H9 (cell line): ENCODE results near the gene ARMC2. TPM values are rescaled to one million over a fixed set of nuclear protein-coding genes. Genes with fewer than 3 reads are reported as not detected.

Source experiments
- DNase-seq: peaks from one replicate; pipeline ENCODE4 v3.0.0-alpha.2; 2017
- H2AFZ ChIP-seq: one replicate; pipeline ENCODE4 v1.6.1; 2013; ENCODE audit warnings: mild to moderate bottlenecking, low read length, control low read depth, moderate library complexity
- H2AK5ac ChIP-seq: 2 replicates; pipeline ENCODE4 v1.6.1; 2013; ENCODE audit warnings: low read length, control low read depth, mixed read lengths; ENCODE audit not compliant: insufficient read length
- H2BK120ac ChIP-seq: one replicate; pipeline ENCODE4 v1.6.1; 2013; ENCODE audit warnings: low read depth, mild to moderate bottlenecking, low read length, control low read depth, inconsistent platforms; ENCODE audit not compliant: poor library complexity, severe bottlenecking
- H2BK12ac ChIP-seq: 2 replicates; pipeline ENCODE4 v1.6.1; 2013; ENCODE audit warnings: low read length, control low read depth, mixed read lengths, low read depth; ENCODE audit not compliant: insufficient read length
- H2BK15ac ChIP-seq: 2 replicates; pipeline ENCODE4 v1.6.1; 2013; ENCODE audit warnings: low read depth, low read length, control low read depth
- H2BK20ac ChIP-seq: one replicate; pipeline ENCODE4 v1.6.1; 2013; ENCODE audit warnings: low read depth, mild to moderate bottlenecking, low read length, control low read depth, inconsistent platforms; ENCODE audit not compliant: poor library complexity, severe bottlenecking
- H2BK5ac ChIP-seq: 2 replicates; pipeline ENCODE4 v1.6.1; 2013; ENCODE audit warnings: low read length, control low read depth, mixed read lengths; ENCODE audit not compliant: insufficient read length
- H3K14ac ChIP-seq: 2 replicates; pipeline ENCODE4 v1.6.1; 2013; ENCODE audit warnings: low read length, control low read depth; ENCODE audit not compliant: insufficient read depth
- H3K18ac ChIP-seq: 2 replicates; pipeline ENCODE4 v1.6.1; 2013; ENCODE audit warnings: low read depth, mild to moderate bottlenecking, mixed read lengths, low read length, control low read depth; ENCODE audit not compliant: insufficient read length
- H3K23ac ChIP-seq: 2 replicates; pipeline ENCODE4 v1.6.1; 2013; ENCODE audit warnings: low read length, control low read depth, mixed read lengths, low read depth; ENCODE audit not compliant: insufficient read length
- H3K23me2 ChIP-seq: 2 replicates; pipeline ENCODE4 v1.6.1; 2013; ENCODE audit warnings: low read depth, mild to moderate bottlenecking, mixed read lengths, low read length, control low read depth; ENCODE audit not compliant: insufficient read length, poor library complexity, severe bottlenecking
- H3K27ac ChIP-seq: 2 replicates; pipeline ENCODE4 v1.5.1; 2013; ENCODE audit warnings: low read length, control low read depth, mixed read lengths, low read depth; ENCODE audit not compliant: insufficient read length
- H3K27me3 ChIP-seq: 2 replicates; pipeline ENCODE4 v1.6.1; 2013; ENCODE audit warnings: low read length, control low read depth, inconsistent platforms; ENCODE audit not compliant: insufficient read depth
- H3K4ac ChIP-seq: 2 replicates; pipeline ENCODE4 v1.6.1; 2013; ENCODE audit warnings: low read depth, mild to moderate bottlenecking, control low read depth, inconsistent platforms, low read length, moderate library complexity
- H3K4me1 ChIP-seq: 2 replicates; pipeline ENCODE4 v1.6.1; 2013; ENCODE audit warnings: low read length, control low read depth, inconsistent platforms; ENCODE audit not compliant: insufficient read depth
- H3K4me2 ChIP-seq: 2 replicates; pipeline ENCODE4 v1.6.1; 2013; ENCODE audit warnings: low read length, control low read depth, mixed read lengths; ENCODE audit not compliant: insufficient read length, insufficient read depth
- H3K56ac ChIP-seq: 2 replicates; pipeline ENCODE4 v1.6.1; 2013; ENCODE audit warnings: low read depth, mild to moderate bottlenecking, mixed read lengths, low read length, control low read depth; ENCODE audit not compliant: insufficient read length
- H3K79me1 ChIP-seq: 2 replicates; pipeline ENCODE4 v1.6.1; 2013; ENCODE audit warnings: low read depth, mild to moderate bottlenecking, moderate library complexity, low read length, control low read depth, inconsistent platforms; ENCODE audit not compliant: insufficient read depth, poor library complexity, severe bottlenecking
- H3K79me2 ChIP-seq: 2 replicates; pipeline ENCODE4 v1.6.1; 2013; ENCODE audit warnings: low read length, control low read depth, inconsistent platforms; ENCODE audit not compliant: insufficient read depth
- H3K9ac ChIP-seq: 2 replicates; pipeline ENCODE4 v1.6.1; 2013; ENCODE audit warnings: low read length, control low read depth, mixed read lengths; ENCODE audit not compliant: insufficient read length; ENCODE audit errors: extremely low read depth
- H3K9me3 ChIP-seq: one replicate; pipeline ENCODE4 v1.6.1; 2013; ENCODE audit warnings: low read depth, low read length, inconsistent platforms; ENCODE audit not compliant: control insufficient read depth
- H3T11ph ChIP-seq: one replicate; pipeline ENCODE4 v1.6.1; 2013; ENCODE audit warnings: mild to moderate bottlenecking, low read length, control low read depth, inconsistent platforms
- H4K20me1 ChIP-seq: one replicate; pipeline ENCODE4 v1.6.1; 2013; ENCODE audit not compliant: control insufficient read depth, insufficient read length, insufficient read depth
- H4K5ac ChIP-seq: 2 replicates; pipeline ENCODE4 v1.6.1; 2013; ENCODE audit warnings: low read depth, mild to moderate bottlenecking, mixed read lengths, low read length, control low read depth; ENCODE audit not compliant: insufficient read length
- H4K8ac ChIP-seq: replicated peaks from 2 replicates; pipeline ENCODE4 v1.6.1; 2013; ENCODE audit warnings: low read length, control low read depth, mixed read lengths, low read depth; ENCODE audit not compliant: insufficient read length
- H4K91ac ChIP-seq: 2 replicates; pipeline ENCODE4 v1.6.1; 2013; ENCODE audit warnings: low read depth, mild to moderate bottlenecking, moderate library complexity, mixed read lengths, low read length, control low read depth; ENCODE audit not compliant: insufficient read length
- H3K27ac Mint-ChIP-seq, 3 experiments: 2 replicates in 2 of 3; 3 replicates in 1 of 3; pipeline ENCODE4 v1.8.0; 2020 to 2021; ENCODE audit warnings: mixed read lengths in 3 of 3, mild to moderate bottlenecking in 1 of 3, moderate library complexity in 1 of 3
- H3K27me3 Mint-ChIP-seq: 2 replicates; pipeline ENCODE4 v1.8.0; 2021; ENCODE audit warnings: low read depth, mild to moderate bottlenecking, moderate library complexity, mixed read lengths
- H3K36me3 Mint-ChIP-seq, 3 experiments: 2 replicates in 2 of 3; 3 replicates in 1 of 3; pipeline ENCODE4 v1.8.0; 2020 to 2021; ENCODE audit warnings: low read depth in 3 of 3, mixed read lengths in 3 of 3; ENCODE audit not compliant: insufficient read depth in 1 of 3
- H3K4me1 Mint-ChIP-seq, 2 experiments: 2 replicates each; pipeline ENCODE4 v1.8.0; 2020; ENCODE audit warnings: mixed read lengths in 2 of 2
- H3K4me3 Mint-ChIP-seq, 2 experiments: 2 replicates in 1 of 2; 3 replicates in 1 of 2; pipeline ENCODE4 v1.8.0; 2020 to 2021; ENCODE audit warnings: mild to moderate bottlenecking in 2 of 2, mixed read lengths in 2 of 2, moderate library complexity in 1 of 2
- H3K9me3 Mint-ChIP-seq, 2 experiments: 2 replicates in 1 of 2; 3 replicates in 1 of 2; pipeline ENCODE4 v1.8.0; 2020; ENCODE audit warnings: mild to moderate bottlenecking in 2 of 2, mixed read lengths in 2 of 2, moderate library complexity in 1 of 2
- CTCF ChIP-seq: fragments of 200-600 bp; sonication (generic); conservative IDR thresholded peaks from 3 replicates; pipeline ENCODE4 v1.8.0; 2021; ENCODE audit warnings: antibody characterized with exemption, mild to moderate bottlenecking
- WGBS: extraction: QIAGEN DNeasy Blood & Tissue Kit; methylation state at CpG from one replicate; pipeline ENCODE4 v1.1.7; 2013; ENCODE audit warnings: missing lambda C conversion rate, low lambda C conversion rate, mixed read lengths; ENCODE audit not compliant: insufficient read length; ENCODE audit errors: extremely low coverage; 5-methylcytosine and 5-hydroxymethylcytosine counted together
- total RNA-seq: library from RNA; stranded (reverse); gene quantifications from 2 replicates; pipeline ENCODE4 v1.2.1, GENCODE V29; 2021

The ARMC2 gene
- total RNA-seq, 1 experiment from 2014 or later = 2.8 TPM

DNA sequence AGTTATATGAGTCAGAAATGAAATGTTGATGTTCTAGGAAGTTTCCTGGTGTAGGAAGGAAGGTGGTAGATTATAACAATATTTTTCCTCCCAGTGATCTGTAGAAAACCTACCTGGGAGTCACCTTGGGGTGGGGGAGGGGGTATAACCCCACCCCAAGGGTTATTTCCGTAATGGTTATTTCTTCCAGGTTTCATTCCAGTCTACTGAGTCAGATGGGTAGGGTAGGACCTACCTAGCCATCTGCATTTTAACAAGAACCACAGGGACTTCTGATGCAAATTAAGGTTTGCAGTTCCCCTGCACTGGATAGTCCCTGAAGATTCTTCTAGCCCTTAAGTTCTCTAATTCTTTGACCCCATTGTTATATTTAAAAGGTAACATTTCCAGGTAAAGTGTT, 88.9 kb downstream of the ARMC2 start:
- Histone ChIP-seq H3K79me2 (no peaks in the 10 kb centered on the region), H3K56ac (no peak overlapping the region), H2BK20ac (no peak overlapping the region), H3K9me3 (no peaks in the 10 kb centered on the region), H3K27ac (no peak overlapping the region), H3K4me1 (peaks cover 3% of the 10 kb centered on the region; the same call in 1 of the 2 replicates), H3K23ac (no peak overlapping the region), H3K14ac (no peak overlapping the region), H2BK120ac (no peak overlapping the region), H3K18ac (no peak overlapping the region), H3K79me1 (no peaks in the 10 kb centered on the region), H4K91ac (no peak overlapping the region), H4K20me1 (no peaks in the 10 kb centered on the region), H2AK5ac (no peak overlapping the region), H3T11ph (no peak overlapping the region), H4K8ac (no peak overlapping the region), H2AFZ (no peak overlapping the region), H3K4me2 (no peak overlapping the region), H2BK5ac (no peak overlapping the region), H2BK15ac (no peak overlapping the region), H2BK12ac (no peak overlapping the region), H3K27me3 (no peaks in the 10 kb centered on the region), H3K4ac (no peak overlapping the region), H4K5ac (no peak overlapping the region), H3K9ac (no peak overlapping the region), H3K23me2 (no peaks in the 10 kb centered on the region)
- no peak overlapping the region for H3K27ac Mint-ChIP-seq
- H3K27me3 Mint-ChIP-seq = no peaks in the 10 kb centered on the region
- no peak for DNase-seq
- H3K9me3 Mint-ChIP-seq = peaks cover 0 to 2% of the 10 kb centered on the region in 2 experiments; a peak in 2 of 5 replicates
- no peak overlapping the region for H3K4me3 Mint-ChIP-seq
- no peak for TF ChIP-seq CTCF
- H3K4me1 Mint-ChIP-seq = peaks cover 14 to 17% of the 10 kb centered on the region in 2 experiments
- no CpG with 5 or more reads among the region's 1 CpG for WGBS
- peaks cover 2 to 5% (median 4%) of the 10 kb centered on the region in 3 experiments; a peak in 4 of 7 replicates for H3K36me3 Mint-ChIP-seq
